MM.1S (cell line): ENCODE measurements around the gene TMEM187.

ENCODE experiments used
- EZH2 ChIP-seq: fragments of 300-600 bp; sonication (generic); optimal IDR thresholded peaks from 2 replicates; pipeline ENCODE3; 2017; ENCODE audit warnings: low read depth, mild to moderate bottlenecking, antibody characterized with exemption, low read length, mixed read lengths
- EZH2phosphoT487 ChIP-seq: fragments of 300-600 bp; sonication (generic); IDR thresholded peaks from 2 replicates; pipeline ENCODE4 v1.6.1; 2018; ENCODE audit warnings: antibody characterized with exemption, low read length
- TF ChIP-seq, protein P1 (sequence below): fragments of 300-600 bp; sonication (generic); IDR thresholded peaks from 2 replicates; pipeline ENCODE4 v1.5.1; 2016; ENCODE audit warnings: antibody characterized with exemption, low read length, mixed read lengths

DNA sequence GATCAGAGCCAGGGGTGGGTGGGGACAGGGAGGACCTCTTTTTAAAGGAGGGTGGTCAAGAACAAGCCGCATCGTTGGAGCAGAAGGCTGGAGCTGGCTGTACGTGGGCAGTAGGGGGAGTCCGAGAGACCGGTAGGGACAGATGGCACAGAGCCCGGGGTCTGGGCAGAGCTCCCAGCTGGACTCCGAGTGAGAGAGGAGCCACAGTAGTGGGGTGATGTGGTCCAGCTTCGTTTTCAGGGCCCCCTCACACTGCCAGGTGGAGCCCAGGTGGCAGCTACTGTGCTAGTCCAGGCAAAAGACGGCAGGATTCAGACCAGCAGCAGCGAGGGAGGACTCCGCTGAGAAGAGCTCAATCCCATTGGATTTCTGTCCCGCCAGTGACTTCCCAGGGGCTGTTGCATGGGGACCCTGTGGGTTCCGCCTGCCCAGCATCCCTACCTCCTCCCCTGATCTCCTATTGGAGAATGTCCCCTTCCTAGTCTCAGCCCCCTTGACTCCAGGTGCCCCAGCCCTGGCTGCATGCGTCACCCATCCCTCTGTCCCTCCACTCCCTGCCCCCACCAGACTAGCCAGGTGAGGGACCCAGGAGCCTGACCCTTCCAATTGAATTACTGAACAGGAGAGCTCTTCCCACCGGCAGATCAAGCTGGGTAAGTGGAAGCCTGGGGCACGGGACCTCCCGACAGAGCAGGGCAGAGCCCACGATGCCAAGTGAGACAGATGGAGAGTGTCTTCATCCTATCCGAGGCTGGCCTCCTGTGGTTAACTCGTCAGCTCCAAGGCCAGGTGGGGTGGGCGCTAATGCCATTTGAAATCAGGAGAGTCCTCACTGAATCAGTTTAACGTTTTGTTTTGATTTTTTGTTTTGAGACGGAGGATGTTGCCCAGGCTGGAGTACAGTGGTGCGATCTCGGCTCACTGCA, 49.4 kb upstream of the TMEM187 start:
- TF ChIP-seq, protein P1, sequence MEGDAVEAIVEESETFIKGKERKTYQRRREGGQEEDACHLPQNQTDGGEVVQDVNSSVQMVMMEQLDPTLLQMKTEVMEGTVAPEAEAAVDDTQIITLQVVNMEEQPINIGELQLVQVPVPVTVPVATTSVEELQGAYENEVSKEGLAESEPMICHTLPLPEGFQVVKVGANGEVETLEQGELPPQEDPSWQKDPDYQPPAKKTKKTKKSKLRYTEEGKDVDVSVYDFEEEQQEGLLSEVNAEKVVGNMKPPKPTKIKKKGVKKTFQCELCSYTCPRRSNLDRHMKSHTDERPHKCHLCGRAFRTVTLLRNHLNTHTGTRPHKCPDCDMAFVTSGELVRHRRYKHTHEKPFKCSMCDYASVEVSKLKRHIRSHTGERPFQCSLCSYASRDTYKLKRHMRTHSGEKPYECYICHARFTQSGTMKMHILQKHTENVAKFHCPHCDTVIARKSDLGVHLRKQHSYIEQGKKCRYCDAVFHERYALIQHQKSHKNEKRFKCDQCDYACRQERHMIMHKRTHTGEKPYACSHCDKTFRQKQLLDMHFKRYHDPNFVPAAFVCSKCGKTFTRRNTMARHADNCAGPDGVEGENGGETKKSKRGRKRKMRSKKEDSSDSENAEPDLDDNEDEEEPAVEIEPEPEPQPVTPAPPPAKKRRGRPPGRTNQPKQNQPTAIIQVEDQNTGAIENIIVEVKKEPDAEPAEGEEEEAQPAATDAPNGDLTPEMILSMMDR: no peak
- TF ChIP-seq EZH2: no peak
- no peak for TF ChIP-seq EZH2phosphoT487
